Stimulated activated CD4-positive, alpha-beta T cell treated with anti-CD3 and anti-CD28 coated beads, TNF-alpha, amount 100 ng/mL, for 24 hours (primary cell): ENCODE measurements around the gene ZBTB17.
"Not testable (repeated sequence)": the region's sequence is repeated elsewhere in the genome, so short reads cannot be mapped to it uniquely, and the experiment has no call there.

Experiments used
- DNase-seq, 3 experiments: peaks; one replicate each; pipeline ENCODE4 v3.0.0-alpha.2; 2020; ENCODE audit warnings: low read depth in 3 of 3

The ZBTB17 gene

DNA sequence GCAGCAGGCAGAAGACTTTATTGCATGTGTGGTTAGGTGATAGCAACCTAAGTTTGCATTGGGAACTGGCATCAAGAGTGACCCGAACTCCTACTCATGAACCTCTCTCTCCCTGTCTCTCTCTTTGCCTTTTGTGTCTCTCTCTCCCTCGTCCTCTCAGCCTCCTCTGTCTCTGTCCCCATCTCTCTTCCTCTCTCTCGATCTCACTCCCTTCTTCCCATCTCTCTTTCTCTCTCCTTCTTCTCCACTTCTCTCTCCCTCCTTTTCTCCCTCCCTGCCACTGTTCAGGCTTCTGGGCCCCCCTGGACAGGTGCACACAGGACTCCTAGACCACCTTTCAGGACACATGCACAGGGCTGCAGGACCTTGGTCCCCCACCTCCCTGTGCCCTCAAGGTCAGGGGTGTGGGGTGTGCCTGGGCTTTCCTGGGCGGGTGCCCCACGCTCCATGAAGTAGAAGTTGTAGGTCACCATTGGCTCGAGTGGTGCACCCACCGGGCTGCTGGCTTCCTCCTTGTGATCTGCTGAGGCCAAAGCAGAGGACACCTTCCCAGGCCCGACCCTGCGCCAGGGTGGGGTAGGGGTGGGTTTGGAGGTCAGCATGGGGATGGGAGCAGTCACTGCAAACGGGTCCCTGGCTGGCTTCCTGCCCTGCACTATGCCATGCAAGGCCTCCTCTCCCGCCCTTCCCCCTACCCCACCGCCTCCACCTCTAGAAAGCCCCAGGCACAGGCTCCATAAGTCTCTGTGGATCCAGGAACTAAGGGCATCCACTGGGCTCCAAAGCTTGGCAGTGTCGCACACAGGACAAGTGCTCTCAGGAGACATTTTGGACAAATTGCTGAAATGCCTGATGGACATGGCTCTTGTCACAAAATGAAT is 13.2 kb upstream of the ZBTB17 start:
- DNase-seq: no peak

DNA sequence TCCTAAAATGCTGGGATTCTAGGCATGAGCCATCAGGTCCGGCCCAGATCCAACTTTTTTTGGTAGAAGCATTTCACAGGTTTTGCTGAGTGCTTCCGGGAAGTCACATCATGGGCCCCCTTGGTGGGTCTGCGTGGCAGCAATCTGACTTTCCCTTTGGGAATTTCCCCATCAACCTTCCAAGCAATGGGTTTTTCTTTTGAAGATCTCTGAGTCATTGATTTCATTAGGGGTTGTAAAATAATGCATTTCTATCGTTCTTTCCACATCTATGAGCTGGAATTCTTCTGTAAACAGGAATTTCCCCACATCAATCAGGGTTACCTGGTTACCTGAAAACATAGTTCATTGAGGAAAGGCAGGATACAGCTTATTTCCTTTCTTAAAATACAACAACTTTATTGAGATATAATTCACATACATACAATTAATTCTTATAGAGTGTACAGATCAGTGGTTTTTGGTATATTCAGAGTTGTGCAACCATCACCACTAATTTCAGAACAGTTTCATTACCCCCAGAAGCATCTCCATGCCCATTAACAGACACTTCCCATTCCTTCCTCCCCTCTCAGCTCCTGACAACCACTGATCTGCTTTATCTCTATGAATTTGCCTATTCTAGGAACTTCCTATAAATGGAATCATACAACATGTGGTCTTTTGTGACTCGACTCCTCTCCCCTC is 9.9 kb upstream of the ZBTB17 start:
- DNase-seq: no peak

DNA sequence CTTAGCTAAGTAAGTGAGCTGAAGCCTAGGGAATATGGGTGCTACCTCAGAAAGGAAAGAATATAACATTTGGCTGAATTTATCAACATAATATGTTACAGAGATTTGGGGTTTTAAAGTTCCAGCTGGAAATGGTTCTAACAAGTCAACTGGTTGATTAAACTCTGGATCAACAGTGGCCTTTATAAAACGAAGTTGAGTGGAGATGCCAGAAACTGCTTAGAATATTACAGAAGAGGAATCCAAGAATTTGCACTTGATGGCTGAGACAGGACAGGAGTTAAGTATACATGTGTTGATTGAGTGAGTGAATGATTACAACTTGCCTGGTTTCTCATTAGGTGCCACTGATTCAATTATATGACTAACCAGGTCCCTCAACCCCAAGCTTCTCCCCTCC is 7.4 kb upstream of the ZBTB17 start:
- DNase-seq: no peak

DNA sequence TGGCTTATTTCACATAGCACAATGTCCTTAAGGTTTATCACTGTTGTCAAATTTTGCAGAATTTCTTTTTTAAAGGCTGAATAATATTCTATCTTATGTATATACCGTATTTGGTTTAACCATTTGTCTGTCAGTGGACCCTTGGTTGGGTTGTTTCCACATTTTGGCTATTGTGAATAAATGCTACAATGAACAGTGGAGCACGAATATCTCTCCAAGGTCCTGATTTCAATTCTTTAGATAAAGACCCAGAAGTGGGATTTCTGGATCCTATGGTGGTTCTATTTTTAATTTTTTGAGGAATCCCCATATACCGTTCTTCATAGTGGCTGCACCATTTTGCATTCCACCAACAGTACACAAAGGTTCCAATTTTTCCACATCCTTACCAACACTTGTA is 5.8 kb upstream of the ZBTB17 start:
- no peak for DNase-seq

DNA sequence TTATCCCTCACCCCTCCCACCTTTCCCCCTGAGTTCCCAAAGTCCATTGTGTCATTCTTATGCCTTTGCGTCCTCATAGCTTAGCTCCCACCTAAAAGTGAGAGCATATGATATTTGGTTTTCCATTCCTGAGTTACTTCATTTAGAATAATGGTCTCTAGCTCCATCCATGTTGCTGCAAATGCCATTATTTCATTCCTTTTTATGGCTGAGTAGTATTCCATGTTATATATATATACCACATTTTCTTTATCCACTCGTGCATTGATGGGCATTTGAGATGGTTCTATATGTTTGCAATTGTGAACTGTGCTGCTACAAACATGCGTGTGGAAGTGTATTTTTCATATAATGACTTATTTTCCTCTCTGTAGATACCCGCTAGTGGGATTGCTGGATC is 2.0 kb upstream of the ZBTB17 start:
- DNase-seq: not testable (repeated sequence)

DNA sequence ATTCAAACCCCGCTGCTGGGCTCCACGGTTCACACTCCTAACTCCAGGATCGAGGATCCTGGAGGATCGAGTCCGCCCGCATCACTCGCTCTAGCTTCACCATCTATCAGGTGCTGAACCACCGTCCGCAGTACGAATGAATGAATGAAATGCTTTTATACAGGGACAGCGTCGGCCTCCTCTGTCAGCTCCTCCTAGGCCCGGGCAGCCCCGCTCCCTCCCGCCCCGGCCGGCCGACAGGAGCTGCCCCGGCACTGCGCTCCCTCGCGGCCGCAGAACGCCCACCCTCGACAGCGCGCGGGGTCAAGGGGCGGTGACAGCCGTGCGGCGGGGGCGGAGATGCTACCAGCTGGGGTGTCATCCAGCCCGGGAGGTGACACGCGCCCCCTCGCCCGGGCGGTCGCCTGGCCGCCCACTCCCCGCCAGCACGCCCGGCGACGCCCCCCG is 520 bp downstream of the ZBTB17 start:
- DNase-seq: peak; percentile 48 to 80 (median 49)

DNA sequence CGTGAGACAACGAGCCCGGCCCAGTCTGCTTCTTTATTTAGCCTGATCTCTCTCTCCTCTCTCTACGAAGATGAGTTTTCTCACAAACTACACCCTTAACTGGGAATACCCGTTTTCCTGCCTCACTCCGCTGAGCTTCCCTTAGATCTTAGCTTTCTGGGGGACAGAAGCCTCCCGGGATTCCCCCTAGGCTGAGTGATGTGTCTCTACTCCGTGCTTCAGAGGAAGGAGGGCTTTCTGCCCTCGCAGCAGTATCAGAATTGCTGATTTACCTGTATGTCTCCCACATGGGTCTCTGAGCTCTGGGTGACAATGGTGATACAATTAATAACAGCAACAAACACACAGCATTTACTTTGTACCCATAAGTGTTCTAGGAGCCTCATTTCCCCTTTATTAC is 1.0 kb downstream of the ZBTB17 start:
- DNase-seq: peak in 1 of 3 experiments; percentile 35

DNA sequence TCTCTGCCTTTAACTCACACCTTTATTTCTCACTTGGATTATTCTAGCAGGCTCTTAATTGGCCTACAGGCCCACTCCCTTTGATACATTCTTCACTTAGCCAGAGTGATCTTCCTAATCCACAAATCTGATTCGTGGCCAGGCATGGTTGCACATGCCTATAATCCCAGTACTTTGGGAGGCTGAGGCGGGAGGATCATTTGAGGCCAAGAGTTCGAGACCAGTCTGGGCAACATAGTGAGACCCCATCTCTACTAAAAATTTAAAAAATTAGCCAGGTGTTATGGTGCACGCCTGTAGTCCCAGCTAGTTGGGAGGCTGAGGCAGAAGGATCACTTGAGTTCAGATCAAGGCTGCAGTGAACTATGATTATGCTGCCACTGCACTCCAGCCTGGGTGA is 2.1 kb downstream of the ZBTB17 start:
- no peak for DNase-seq

DNA sequence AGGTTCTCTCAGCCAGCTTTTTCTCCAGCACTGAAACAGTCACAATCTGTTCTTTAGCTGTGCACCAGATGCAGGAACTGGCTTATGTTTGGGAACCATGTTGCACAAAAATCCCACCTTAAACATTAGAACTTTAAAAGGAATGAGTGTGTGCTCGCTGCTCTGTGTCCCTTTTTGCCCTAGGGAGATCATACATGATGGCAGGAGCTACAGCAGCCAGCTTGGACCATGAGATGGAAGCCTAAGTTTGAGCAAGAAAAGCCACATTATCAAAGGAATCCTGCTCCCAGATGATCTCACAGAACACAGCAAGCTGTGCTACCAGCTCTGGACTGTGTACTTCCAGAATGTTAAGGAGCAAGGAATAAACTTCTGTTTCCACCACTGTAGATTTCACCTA is 3.5 kb downstream of the ZBTB17 start:
- no peak for DNase-seq

DNA sequence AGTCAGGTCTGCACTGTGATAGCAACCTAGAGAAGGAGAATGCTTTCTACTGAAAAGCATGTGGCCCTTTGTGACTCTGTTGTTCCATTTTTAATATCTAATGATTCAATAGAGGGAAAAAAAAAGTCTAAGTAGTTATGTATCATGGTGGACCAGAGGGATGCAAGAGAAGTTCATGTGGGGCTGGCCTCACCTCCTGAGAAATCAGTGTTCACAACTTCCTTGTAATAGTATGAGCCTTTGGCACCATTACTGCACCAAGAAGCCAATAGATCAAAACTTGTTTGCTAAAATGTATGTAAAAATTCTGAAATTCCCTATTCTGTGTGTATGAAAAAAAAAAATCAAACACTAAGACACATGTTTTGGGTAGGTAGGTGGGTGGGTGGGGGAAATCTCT is 5.0 kb downstream of the ZBTB17 start:
- no peak for DNase-seq

DNA sequence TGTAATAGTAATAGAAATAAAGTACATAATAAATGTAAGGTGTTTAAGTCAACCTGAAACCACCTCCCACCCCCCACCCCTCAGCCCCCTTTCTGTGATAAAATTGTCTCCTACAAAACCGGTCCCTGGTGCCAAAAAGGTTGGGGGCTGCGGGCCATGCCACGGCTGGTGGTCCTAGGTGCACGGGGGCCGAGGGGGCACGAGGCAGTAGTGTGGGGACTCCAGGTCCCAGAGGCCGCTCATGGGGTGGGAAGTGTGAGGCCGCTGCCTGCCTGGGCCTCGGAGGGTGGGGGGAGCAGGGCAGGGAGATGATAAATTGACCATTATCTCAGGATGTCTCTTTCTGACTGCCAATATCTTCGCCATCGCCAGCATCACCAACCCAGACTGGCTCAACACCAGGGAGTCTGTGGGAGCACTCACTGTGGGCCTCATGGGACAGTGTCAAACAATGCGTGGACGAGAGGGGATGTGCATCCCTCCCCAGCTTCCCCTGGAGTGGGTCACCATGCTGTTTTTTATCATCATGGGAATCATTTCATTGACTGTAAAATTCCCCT is 6.5 kb downstream of the ZBTB17 start:
- no peak for DNase-seq

DNA sequence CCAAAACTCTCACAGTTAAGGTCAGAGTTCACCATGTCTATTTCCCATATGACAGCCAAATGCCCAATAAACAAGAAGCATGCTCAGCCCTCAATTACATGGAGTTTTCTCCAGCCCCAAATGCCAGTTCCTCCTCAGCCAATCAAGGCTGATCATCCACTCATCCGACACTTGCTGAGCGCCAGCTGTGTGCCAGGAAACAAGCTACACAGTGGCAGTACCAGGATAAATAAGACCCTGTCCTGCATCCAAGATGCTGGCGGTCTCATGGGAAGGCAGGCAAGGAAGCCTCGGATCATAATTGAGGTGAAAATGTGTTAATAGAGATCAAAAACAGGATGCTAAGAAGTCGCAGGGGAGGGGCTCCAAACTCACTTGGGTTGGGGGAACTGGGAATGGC is 7.7 kb downstream of the ZBTB17 start:
- DNase-seq: no peak

DNA sequence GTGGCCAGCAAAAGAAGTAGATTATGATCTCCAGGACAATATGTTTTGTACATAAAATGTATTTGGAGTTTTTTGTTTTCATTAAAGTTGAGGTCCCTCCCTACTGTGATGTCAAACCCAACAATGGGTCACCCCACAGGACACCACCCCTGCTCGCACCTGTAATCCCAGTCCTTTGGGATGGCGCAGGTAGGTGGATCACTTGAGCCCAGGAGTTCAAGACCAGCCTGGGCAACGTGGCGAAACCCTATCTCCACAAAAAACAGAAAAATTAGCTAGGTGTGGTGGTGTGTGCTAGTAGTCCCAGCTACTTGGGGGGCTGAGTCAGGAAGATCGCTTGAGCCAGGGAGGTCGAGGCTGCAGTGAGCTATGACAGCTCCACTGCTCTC is 9.0 kb downstream of the ZBTB17 start:
- no peak for DNase-seq

DNA sequence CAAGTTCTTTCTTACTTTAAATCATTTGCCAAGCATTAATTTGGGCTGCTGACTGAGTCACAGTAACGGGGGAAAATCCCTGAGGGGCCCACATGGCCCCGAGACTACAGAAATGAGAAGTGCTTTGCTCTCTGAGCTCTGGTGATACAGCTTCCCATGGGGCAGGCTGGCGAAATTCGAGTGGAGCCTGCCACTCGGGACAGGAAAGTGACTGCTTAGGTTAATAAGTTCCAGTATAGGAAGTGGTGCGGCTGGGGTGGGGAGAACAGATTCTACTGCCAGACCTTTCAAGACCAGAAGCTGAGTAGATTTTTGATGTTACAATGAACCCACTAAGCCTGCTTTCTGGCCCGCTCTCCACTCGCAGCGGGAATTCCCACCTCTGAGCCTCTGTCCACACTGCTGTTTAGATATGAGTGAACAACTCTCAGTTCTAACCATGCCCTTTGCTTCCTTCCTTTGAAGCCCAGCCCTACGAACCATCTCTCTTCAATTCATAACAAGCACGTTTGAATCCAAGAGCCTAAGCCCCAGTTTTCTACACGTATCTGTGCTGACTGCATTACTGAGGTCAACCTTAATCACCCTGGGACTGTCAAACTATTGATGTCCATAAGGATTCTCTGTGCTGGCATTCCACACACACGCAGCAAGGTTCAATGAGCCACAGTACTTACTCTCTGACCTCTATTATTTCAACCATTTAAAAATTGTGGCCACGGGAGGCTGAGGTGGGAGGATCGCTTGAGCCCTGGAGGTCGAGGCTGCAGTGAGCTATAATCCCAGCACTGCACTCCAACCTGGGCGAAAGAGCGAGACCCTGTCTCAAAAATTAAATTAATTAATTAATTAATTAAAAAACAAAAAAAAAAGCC is 9.6 kb downstream of the ZBTB17 start:
- DNase-seq: peak; percentile 73 to 83 (median 76)

DNA sequence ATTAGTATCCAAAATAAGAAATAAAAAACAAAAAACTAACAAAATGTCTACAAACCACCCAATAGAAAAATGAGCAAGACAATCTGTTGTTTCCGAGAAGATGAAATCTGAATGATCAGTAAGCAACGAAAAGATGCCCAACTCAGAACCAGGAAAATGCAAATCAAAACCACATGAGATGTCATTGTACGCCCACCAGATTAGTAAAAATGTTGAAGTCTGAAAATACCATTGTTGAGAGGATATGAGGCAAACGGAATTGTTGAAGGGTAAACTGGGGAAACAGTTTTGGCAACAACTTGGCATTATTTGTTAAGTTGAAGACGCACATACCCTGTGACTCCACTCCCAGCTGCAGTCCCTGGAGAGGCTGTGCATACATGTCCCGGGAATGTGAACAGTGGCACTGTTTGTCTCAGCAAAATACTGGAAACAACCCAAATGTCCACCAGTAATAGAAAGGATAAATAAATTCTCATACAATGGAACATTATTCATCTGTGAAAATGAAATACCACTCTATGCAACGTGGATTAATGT is 10.6 kb downstream of the ZBTB17 start:
- peak in 1 of 3 experiments; percentile 32 for DNase-seq

DNA sequence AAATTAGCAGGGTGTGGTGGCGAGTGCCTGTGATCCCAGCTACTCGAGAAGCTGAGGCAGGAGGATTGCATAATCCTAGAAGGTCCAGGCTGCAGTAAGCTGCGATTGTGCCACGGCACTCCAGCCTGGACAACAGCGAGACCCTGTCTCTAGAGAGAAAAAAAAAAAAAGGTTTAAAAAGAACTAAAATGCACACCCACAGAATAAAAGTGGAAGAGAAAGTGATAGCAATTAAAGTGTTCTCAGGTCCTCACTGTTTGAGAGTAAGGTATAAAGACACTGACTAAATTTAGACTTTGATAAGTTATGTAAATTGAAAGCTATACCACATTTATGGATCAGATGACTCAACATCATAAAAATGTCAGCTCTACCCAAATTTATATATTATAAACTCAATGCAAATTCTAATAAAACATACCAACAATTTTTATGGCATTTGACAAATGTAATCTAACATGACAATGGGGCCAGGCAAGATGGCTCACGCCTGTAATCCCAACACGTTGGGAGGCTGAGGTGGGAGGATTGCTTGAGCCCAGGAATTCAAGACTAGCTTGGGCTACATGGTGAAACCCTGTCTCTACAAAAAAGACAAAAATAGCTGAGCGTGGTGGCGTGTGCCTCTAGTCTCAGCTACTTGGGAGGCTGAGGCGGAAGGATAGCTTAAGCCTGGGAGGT is 11.8 kb downstream of the ZBTB17 start:
- no peak for DNase-seq

DNA sequence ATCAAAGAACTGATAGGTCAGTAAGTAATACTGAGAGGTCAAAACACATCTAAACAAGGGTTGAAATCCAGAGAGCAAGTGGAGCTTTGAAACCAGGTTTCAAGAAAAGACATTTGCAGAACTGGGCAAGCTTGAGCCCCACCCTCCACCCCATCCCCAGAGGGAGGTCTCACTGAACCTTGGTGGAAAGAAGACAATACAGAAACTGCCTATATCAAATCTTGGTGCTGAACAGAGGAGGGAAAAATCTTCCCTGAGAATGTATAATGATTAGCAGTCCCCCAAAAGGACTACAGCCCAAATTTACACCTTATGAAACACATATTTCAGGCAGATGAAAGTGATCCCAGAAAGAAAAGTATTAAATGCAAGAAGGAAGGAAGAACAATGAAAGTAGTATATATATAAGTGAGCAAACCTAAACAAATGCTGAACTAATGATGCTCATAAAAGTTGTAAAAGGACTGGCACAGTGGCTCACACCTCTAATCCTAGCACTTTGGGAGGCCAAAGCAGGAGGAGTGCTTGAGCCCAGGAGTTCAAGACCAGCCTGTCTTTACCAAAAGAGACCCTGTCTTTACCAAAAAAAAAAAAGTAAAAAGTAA is 12.4 kb downstream of the ZBTB17 start:
- DNase-seq: no peak

DNA sequence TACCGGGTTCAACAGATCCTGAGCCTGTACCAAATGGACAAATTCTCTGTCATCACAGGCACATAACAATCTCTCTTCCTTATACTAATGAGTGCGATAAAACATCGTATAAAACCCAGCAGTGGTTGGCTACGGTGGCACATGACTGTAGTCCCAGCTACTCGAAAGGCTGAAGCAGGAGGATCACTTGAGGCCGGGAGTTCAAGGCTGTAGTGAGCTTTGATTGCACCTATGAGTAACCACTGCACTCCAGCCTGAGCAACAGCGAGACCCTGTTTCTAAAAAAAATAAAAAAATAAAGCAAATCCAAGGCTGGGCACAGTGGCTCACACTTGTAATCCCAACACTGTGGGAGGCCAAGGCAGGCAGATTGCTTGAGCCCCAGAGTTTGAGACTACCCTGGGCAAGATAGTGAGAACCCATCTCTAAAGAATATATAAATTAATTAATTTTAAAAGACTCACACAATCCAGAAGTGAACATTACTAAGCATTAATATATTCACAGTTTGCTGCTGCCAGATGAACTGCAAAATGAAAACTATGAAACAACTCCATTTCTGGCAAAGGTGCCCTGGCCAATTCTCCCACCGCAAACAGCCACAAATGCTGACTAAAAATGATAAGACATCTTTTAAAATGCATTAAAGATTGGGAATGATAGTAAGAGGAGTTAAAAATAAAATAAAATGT is 13.1 kb downstream of the ZBTB17 start:
- no peak for DNase-seq

DNA sequence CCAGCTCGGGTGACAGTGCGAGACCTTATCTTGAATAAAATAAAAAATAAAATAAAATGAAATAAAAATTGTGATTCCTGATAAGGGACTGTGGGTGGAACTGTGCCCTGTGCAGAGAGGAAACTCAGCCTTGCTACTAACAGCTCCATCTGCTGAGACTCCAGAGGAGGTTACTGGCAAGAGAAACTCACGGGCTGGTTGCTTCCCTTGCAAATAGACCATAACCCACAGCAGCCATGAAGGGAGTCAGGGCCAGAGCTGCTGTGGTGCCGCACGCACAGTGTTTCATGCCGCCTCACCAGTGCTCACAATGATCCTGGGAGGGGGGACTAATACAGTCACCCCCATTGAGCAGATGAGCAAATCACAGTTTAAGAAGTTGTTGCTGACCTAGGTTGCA is 13.7 kb downstream of the ZBTB17 start:
- no peak for DNase-seq

DNA sequence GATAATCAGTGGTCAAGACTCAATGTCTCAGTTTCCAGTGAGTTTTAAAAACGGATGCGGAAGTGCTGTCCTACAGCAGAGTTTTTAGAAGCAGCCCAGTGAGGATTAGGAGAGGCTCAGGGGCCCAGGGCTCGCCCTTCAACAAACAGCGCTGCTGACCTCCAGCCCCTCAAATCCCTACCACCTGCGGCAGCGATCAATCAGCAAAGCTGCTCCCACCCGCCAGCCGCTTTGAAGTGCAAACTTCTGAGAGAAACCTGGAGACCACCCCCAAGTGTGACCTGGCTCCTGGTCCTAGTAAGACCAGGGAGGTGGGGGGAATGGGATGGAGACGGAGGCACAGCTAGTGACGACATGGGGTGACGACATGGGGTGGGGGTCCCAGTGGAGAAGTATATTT is 14.4 kb downstream of the ZBTB17 start:
- no peak for DNase-seq
